ENCODE results near the gene ATP7B. TPM values are rescaled to one million over a fixed set of nuclear protein-coding genes. Genes with fewer than 3 reads are reported as not detected.
A peak's percentile ranks its signal among the peaks of the same experiment; 100 is the strongest.

The ATP7B gene
- total RNA-seq, 1 donor from 2014 or later: 19.3 TPM

DNA sequence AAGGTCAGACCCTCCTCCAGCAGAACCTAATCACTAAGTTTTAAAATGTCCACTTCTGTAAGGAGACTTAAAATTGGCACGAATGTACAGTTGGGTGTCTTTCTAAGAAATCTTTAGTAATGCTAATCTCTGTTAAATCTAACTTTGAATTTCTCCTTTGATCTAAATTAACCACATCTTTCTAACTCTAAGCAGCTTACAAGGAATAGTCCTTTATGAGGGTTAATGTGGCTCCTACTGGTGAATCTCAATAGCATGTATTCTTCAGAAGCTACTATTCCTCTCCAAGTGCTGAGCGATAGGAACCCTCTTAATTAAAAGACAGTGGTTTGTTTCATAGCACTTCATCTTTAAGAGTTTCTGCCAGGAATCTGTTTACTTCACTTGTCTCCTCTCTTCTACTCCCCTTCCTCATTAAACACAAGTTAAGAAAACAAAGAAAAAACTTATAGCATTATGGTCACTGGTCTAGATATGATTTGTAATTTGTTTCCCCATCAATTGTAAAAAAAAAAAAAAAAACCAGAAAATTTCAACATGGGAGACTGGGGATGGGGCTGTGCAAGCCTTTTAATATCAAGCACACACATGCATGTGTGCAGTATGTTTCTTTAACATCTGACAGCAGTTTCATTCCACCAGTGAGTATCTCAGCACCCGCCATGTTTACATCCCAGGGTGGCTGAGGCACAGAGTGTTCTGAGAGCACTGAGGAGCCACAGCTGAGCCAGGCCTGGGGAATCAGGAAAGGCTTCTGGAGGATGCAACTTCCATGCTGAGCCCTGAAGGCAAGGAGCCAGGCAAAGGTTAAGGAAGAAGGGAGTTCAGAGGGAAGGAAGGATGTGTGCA is 57.7 kb downstream of the ATP7B start:
- TF ChIP-seq, protein P1, sequence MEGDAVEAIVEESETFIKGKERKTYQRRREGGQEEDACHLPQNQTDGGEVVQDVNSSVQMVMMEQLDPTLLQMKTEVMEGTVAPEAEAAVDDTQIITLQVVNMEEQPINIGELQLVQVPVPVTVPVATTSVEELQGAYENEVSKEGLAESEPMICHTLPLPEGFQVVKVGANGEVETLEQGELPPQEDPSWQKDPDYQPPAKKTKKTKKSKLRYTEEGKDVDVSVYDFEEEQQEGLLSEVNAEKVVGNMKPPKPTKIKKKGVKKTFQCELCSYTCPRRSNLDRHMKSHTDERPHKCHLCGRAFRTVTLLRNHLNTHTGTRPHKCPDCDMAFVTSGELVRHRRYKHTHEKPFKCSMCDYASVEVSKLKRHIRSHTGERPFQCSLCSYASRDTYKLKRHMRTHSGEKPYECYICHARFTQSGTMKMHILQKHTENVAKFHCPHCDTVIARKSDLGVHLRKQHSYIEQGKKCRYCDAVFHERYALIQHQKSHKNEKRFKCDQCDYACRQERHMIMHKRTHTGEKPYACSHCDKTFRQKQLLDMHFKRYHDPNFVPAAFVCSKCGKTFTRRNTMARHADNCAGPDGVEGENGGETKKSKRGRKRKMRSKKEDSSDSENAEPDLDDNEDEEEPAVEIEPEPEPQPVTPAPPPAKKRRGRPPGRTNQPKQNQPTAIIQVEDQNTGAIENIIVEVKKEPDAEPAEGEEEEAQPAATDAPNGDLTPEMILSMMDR (IDR thresholded peaks at IDR 0.05; ENCODE audit: unreplicated experiment): no peak
- DNase-seq (ENCODE audit: low spot score): no peak
- H3K36me3 Mint-ChIP-seq (ENCODE audit: low read depth, unreplicated experiment): peaks cover 37% of the 10 kb centered on the region
- H3K4me1 Mint-ChIP-seq (ENCODE audit: unreplicated experiment): no peaks in the 10 kb centered on the region
- H3K27ac Mint-ChIP-seq (ENCODE audit: unreplicated experiment): no peak overlapping the region
- H3K27me3 Mint-ChIP-seq (ENCODE audit: unreplicated experiment): peaks cover 1% of the 10 kb centered on the region
- H3K9me3 Mint-ChIP-seq (ENCODE audit: unreplicated experiment): no peaks in the 10 kb centered on the region
- H3K4me3 Mint-ChIP-seq (ENCODE audit: unreplicated experiment): no peak overlapping the region

DNA sequence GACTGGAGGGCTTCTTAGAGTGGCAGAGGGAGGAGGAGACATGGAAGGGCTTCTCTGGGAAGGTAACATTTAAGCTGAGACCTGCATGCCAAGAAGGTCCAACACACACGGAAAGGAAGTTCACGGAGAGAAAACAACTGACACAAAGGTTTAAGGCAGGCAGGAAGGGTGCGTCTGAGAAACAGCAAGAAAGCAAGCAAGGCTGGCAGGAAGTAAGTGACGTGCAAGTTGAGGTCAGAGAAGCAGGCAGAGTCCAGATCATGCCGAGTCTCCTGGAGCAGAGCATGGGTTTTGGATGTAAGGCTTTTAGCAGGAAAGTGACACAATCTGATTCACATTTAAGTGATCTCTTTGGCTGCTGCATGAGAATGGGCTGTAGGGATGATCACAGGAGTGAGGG is 60.5 kb downstream of the ATP7B start:
- Mint-ChIP-seq H3K27me3 (ENCODE audit: unreplicated experiment) (peaks cover 1% of the 10 kb centered on the region), H3K9me3 (ENCODE audit: unreplicated experiment) (no peaks in the 10 kb centered on the region), H3K4me1 (ENCODE audit: unreplicated experiment) (no peaks in the 10 kb centered on the region), H3K36me3 (ENCODE audit: low read depth, unreplicated experiment) (peaks cover 31% of the 10 kb centered on the region), H3K4me3 (ENCODE audit: unreplicated experiment) (peak overlapping the region; percentile 3), H3K27ac (ENCODE audit: unreplicated experiment) (no peak overlapping the region)
- no peak for DNase-seq (ENCODE audit: low spot score)
- TF ChIP-seq, protein P1 (IDR thresholded peaks at IDR 0.05; ENCODE audit: unreplicated experiment): no peak

DNA sequence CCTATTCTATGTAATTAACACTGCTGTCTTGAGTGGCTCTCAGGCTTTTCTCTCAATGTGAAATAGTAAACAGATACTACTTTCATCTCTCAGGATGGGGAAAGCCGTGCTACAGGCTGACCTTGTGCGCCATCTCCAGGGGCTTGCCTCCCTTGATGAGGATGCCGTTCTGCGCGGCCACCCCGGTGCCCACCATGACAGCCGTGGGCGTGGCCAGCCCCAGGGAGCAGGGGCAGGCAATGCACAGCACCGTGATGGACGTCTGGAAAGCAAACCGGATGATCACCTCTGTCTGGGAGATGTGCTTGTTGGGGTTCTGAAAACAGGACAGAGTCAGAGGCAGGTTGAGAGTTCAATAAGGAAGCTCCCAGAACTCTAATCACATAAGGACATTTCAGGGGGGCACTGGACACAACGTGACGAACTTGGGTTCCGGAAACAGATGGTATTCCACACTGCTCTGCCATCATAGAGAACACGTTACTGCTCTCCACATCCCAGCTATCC is 65.0 kb downstream of the ATP7B start:
- Mint-ChIP-seq H3K9me3 (ENCODE audit: unreplicated experiment) (no peaks in the 10 kb centered on the region), H3K27me3 (ENCODE audit: unreplicated experiment) (peaks cover 3% of the 10 kb centered on the region), H3K36me3 (ENCODE audit: low read depth, unreplicated experiment) (peaks cover 24% of the 10 kb centered on the region), H3K4me1 (ENCODE audit: unreplicated experiment) (peaks cover 22% of the 10 kb centered on the region), H3K4me3 (ENCODE audit: unreplicated experiment) (no peak overlapping the region), H3K27ac (ENCODE audit: unreplicated experiment) (no peak overlapping the region)
- TF ChIP-seq, protein P1 (IDR thresholded peaks at IDR 0.05; ENCODE audit: unreplicated experiment): no peak
- no peak for DNase-seq (ENCODE audit: low spot score)

DNA sequence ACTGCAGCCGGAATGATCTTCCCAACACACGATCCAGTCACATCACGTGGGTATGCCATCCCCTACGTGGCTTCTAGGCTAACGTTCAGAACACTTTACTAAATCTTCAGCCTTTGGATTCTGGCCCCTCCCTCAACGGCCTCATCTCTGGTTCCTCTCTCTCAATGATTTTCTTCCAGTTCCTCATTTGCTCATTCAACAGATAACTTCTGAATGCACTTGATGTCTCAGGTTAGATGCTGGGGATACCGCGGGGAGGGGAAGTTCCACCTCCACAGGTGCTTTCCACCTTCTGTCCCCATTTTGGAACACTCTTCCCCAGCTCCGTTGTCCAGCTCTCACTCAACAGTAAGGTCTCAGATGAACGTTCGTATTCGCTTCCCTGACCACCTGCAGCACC is 66.1 kb downstream of the ATP7B start:
- Mint-ChIP-seq H3K36me3 (ENCODE audit: low read depth, unreplicated experiment) (peaks cover 13% of the 10 kb centered on the region), H3K27ac (ENCODE audit: unreplicated experiment) (no peak overlapping the region), H3K4me1 (ENCODE audit: unreplicated experiment) (peaks cover 22% of the 10 kb centered on the region), H3K27me3 (ENCODE audit: unreplicated experiment) (peaks cover 2% of the 10 kb centered on the region), H3K9me3 (ENCODE audit: unreplicated experiment) (no peaks in the 10 kb centered on the region), H3K4me3 (ENCODE audit: unreplicated experiment) (no peak overlapping the region)
- TF ChIP-seq, protein P1 (IDR thresholded peaks at IDR 0.05; ENCODE audit: unreplicated experiment): no peak
- no peak for DNase-seq (ENCODE audit: low spot score)

DNA sequence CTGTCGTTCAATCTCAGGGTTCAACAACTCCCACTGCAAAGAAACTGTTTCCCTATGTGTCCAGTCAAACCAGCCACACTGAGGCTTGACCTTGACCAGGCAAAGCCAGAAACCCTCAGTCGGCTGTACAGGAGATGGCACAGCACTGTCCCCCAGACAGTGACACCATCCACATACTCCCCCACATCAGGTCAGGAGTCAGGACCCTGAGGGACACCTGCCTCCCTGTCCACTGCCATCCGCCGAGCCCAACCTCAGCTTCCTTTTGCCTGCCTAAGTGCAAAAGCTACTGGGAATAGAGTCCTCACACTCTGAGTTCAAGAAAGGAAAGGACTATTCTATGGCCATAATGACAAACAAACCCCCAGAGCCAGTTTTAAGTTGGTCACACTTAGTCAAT is 66.8 kb downstream of the ATP7B start:
- Mint-ChIP-seq H3K27me3 (ENCODE audit: unreplicated experiment) (peaks cover 2% of the 10 kb centered on the region), H3K9me3 (ENCODE audit: unreplicated experiment) (no peaks in the 10 kb centered on the region), H3K36me3 (ENCODE audit: low read depth, unreplicated experiment) (peaks cover 12% of the 10 kb centered on the region), H3K27ac (ENCODE audit: unreplicated experiment) (no peak overlapping the region), H3K4me3 (ENCODE audit: unreplicated experiment) (no peak overlapping the region), H3K4me1 (ENCODE audit: unreplicated experiment) (peaks cover 22% of the 10 kb centered on the region)
- TF ChIP-seq, protein P1 (IDR thresholded peaks at IDR 0.05; ENCODE audit: unreplicated experiment): no peak
- no peak for DNase-seq (ENCODE audit: low spot score)

Data from endothelial cell (in vitro differentiated cells).